OCI-LY7 (cell line): ENCODE results near the gene TBX15.

Experiments used
- CTCF ChIP-seq: fragments of 200-600 bp; sonication (generic); conservative IDR thresholded peaks from 2 replicates; pipeline ENCODE4 v1.5.1; 2014; ENCODE audit warnings: mild to moderate bottlenecking, antibody characterized with exemption, low read length, moderate library complexity, mixed read lengths
- EZH2phosphoT487 ChIP-seq: fragments of 200-600 bp; sonication (generic); IDR thresholded peaks from 2 replicates; pipeline ENCODE4 v1.6.1; 2018; ENCODE audit warnings: low read depth, borderline replicate concordance, mild to moderate bottlenecking, mixed run types, antibody characterized with exemption, low read length, moderate library complexity, mixed read lengths

GRCh38 chr1:118896416-118896815 lies 91.7 kb downstream of the TBX15 start:
- TF ChIP-seq CTCF (no peak), EZH2phosphoT487 (no peak)
